Measurements from ENCODE around the gene C11orf16. TPM values are rescaled to one million over a fixed set of nuclear protein-coding genes. Genes with fewer than 3 reads are reported as not detected.

The C11orf16 gene
- total RNA-seq, 1 donor from 2014 or later, result not detected

DNA sequence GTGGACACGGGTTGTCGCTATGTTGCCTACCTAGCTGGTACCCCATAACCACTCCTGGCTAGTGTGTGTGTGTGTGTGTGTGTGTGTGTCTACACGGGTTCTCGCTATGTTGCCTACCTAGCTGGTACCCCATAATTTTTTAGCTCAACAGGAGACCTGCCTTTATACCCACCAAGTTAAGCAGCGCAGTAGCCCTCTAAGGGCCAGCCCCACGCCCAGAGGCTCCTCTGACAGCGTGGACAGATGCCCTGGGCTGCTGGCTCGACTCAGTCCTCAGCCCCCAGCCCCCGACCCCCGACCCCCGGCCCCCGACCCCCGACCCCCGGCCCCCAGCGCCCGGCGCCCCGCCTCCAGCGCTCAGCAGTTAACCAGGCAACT lies 22.1 kb downstream of the C11orf16 start:
- no peaks in the 10 kb centered on the region for H3K9me3 ChIP-seq (ENCODE audit: insufficient read depth, low read depth, low read length)
- no peak for DNase-seq (ENCODE audit: low read depth)
- Mint-ChIP-seq H3K4me3 (ENCODE audit: unreplicated experiment) (peak overlapping the region; percentile 81), H3K27ac (ENCODE audit: unreplicated experiment) (no peak overlapping the region), H3K4me1 (ENCODE audit: low read depth, unreplicated experiment) (peaks cover 46% of the 10 kb centered on the region), H3K27me3 (ENCODE audit: low read depth, unreplicated experiment) (no peaks in the 10 kb centered on the region), H3K36me3 (ENCODE audit: low read depth, unreplicated experiment) (no peaks in the 10 kb centered on the region), H3K9me3 (ENCODE audit: unreplicated experiment) (no peaks in the 10 kb centered on the region)
- H3K9ac ChIP-seq (ENCODE audit: low read length), result peak overlapping the region; percentile 74
- peak overlapping the region; percentile 95 for H3K4me2 ChIP-seq (ENCODE audit: low read length)
- H2AFZ ChIP-seq (ENCODE audit: low read depth, low read length), result peak overlapping the region; percentile 60
- no peaks in the 10 kb centered on the region for H4K20me1 ChIP-seq (ENCODE audit: insufficient read depth, low read length)
- H3K27me3 ChIP-seq (ENCODE audit: insufficient read depth, low read length), result no peaks in the 10 kb centered on the region
- peaks cover 25% of the 10 kb centered on the region for H3K79me2 ChIP-seq (ENCODE audit: insufficient read depth, low read length)
- peaks cover 2% of the 10 kb centered on the region for H3K36me3 ChIP-seq (ENCODE audit: insufficient read depth, low read length)
- peaks cover 42% of the 10 kb centered on the region for H3K4me1 ChIP-seq (ENCODE audit: insufficient read depth, low read length)
- FAIRE-seq, result no peak
- TF ChIP-seq, protein P1, sequence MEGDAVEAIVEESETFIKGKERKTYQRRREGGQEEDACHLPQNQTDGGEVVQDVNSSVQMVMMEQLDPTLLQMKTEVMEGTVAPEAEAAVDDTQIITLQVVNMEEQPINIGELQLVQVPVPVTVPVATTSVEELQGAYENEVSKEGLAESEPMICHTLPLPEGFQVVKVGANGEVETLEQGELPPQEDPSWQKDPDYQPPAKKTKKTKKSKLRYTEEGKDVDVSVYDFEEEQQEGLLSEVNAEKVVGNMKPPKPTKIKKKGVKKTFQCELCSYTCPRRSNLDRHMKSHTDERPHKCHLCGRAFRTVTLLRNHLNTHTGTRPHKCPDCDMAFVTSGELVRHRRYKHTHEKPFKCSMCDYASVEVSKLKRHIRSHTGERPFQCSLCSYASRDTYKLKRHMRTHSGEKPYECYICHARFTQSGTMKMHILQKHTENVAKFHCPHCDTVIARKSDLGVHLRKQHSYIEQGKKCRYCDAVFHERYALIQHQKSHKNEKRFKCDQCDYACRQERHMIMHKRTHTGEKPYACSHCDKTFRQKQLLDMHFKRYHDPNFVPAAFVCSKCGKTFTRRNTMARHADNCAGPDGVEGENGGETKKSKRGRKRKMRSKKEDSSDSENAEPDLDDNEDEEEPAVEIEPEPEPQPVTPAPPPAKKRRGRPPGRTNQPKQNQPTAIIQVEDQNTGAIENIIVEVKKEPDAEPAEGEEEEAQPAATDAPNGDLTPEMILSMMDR (IDR thresholded peaks at IDR 0.05; ENCODE audit: insufficient read depth, low read depth, low read length), result no peak
- no peak for TF ChIP-seq EZH2 (IDR thresholded peaks at IDR 0.05; ENCODE audit: insufficient read depth, low read length)
- no peak overlapping the region for H3K27ac ChIP-seq (ENCODE audit: low read depth, low read length)
- peak overlapping the region; percentile 68 for H3K4me3 ChIP-seq (ENCODE audit: insufficient read depth, low read depth, low read length)

DNA sequence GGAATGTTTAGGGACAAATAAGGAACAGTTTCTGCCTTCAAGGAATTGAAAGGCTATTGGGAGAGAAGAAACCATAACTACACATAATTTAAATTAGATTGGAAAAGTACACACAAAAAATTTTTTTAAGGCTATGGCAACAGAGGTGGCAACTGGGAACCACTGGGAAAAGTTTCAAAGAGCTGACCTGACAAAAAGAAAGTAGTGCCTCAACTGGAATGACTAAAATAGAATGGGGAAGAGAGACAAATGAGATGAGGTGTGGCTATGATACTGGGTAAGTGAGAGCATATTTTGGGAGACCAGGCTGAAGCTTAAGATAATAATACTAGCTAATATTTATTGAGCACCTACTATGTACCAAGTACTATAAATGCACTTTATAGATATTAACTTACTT lies 24.6 kb downstream of the C11orf16 start:
- no peak overlapping the region for H3K27ac ChIP-seq (ENCODE audit: low read depth, low read length)
- H3K4me1 ChIP-seq (ENCODE audit: insufficient read depth, low read length), result peaks cover 34% of the 10 kb centered on the region
- H3K9me3 Mint-ChIP-seq (ENCODE audit: unreplicated experiment), result no peaks in the 10 kb centered on the region
- H3K9me3 ChIP-seq (ENCODE audit: insufficient read depth, low read depth, low read length), result no peaks in the 10 kb centered on the region
- H3K36me3 Mint-ChIP-seq (ENCODE audit: low read depth, unreplicated experiment), result no peaks in the 10 kb centered on the region
- no peak overlapping the region for H3K27ac Mint-ChIP-seq (ENCODE audit: unreplicated experiment)
- H3K4me2 ChIP-seq (ENCODE audit: low read length), result no peak overlapping the region
- TF ChIP-seq, protein P1 (IDR thresholded peaks at IDR 0.05; ENCODE audit: insufficient read depth, low read depth, low read length), result no peak
- no peak for TF ChIP-seq EZH2 (IDR thresholded peaks at IDR 0.05; ENCODE audit: insufficient read depth, low read length)
- FAIRE-seq (no peak), DNase-seq (ENCODE audit: low read depth) (no peak)
- H3K36me3 ChIP-seq (ENCODE audit: insufficient read depth, low read length), result no peaks in the 10 kb centered on the region
- H2AFZ ChIP-seq (ENCODE audit: low read depth, low read length), result no peak overlapping the region
- no peaks in the 10 kb centered on the region for H3K27me3 ChIP-seq (ENCODE audit: insufficient read depth, low read length)
- no peak overlapping the region for H3K4me3 ChIP-seq (ENCODE audit: insufficient read depth, low read depth, low read length)
- H3K27me3 Mint-ChIP-seq (ENCODE audit: low read depth, unreplicated experiment), result no peaks in the 10 kb centered on the region
- peaks cover 14% of the 10 kb centered on the region for H3K79me2 ChIP-seq (ENCODE audit: insufficient read depth, low read length)
- H4K20me1 ChIP-seq (ENCODE audit: insufficient read depth, low read length), result no peaks in the 10 kb centered on the region
- peaks cover 32% of the 10 kb centered on the region for H3K4me1 Mint-ChIP-seq (ENCODE audit: low read depth, unreplicated experiment)
- no peak overlapping the region for H3K4me3 Mint-ChIP-seq (ENCODE audit: unreplicated experiment)
- no peak overlapping the region for H3K9ac ChIP-seq (ENCODE audit: low read length)

DNA sequence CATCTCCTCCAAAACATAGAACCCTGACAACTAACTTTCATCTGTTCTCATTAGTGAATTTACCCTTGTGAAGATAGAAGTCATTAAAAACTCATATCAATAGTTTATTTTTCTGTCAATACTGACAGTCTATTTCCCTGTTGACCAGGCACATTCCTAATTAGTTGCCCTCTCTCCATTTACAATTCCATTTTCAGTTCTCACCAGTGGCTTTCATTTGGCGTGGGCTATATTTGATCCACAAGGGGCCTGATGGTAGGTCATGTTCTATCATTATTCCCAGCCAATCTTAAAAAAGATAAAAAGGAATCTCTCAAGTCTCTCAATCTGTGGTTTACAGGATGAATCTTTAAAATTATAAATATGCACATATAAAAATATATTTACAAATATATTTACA lies 25.6 kb downstream of the C11orf16 start:
- no peaks in the 10 kb centered on the region for H3K36me3 Mint-ChIP-seq (ENCODE audit: low read depth, unreplicated experiment)
- Histone ChIP-seq H3K27ac (ENCODE audit: low read depth, low read length) (peak overlapping the region; percentile 66), H3K4me3 (ENCODE audit: insufficient read depth, low read depth, low read length) (no peak overlapping the region), H3K36me3 (ENCODE audit: insufficient read depth, low read length) (no peaks in the 10 kb centered on the region), H2AFZ (ENCODE audit: low read depth, low read length) (no peak overlapping the region), H4K20me1 (ENCODE audit: insufficient read depth, low read length) (no peaks in the 10 kb centered on the region), H3K4me1 (ENCODE audit: insufficient read depth, low read length) (peaks cover 30% of the 10 kb centered on the region), H3K9ac (ENCODE audit: low read length) (peak overlapping the region; percentile 52), H3K9me3 (ENCODE audit: insufficient read depth, low read depth, low read length) (no peaks in the 10 kb centered on the region), H3K27me3 (ENCODE audit: insufficient read depth, low read length) (no peaks in the 10 kb centered on the region), H3K79me2 (ENCODE audit: insufficient read depth, low read length) (peaks cover 9% of the 10 kb centered on the region), H3K4me2 (ENCODE audit: low read length) (peak overlapping the region; percentile 74)
- peak overlapping the region; percentile 94 for H3K27ac Mint-ChIP-seq (ENCODE audit: unreplicated experiment)
- H3K9me3 Mint-ChIP-seq (ENCODE audit: unreplicated experiment), result no peaks in the 10 kb centered on the region
- FAIRE-seq (no peak), DNase-seq (ENCODE audit: low read depth) (no peak)
- H3K27me3 Mint-ChIP-seq (ENCODE audit: low read depth, unreplicated experiment), result no peaks in the 10 kb centered on the region
- TF ChIP-seq EZH2 (IDR thresholded peaks at IDR 0.05; ENCODE audit: insufficient read depth, low read length), result no peak
- TF ChIP-seq, protein P1 (IDR thresholded peaks at IDR 0.05; ENCODE audit: insufficient read depth, low read depth, low read length), result no peak
- H3K4me3 Mint-ChIP-seq (ENCODE audit: unreplicated experiment), result no peak overlapping the region
- H3K4me1 Mint-ChIP-seq (ENCODE audit: low read depth, unreplicated experiment), result peaks cover 27% of the 10 kb centered on the region
